HEK293 (cell line): ENCODE results near the gene MTHFD1L.

Experiments used
- CTCF ChIP-seq: fragments of 450-650 bp; formaldehyde crosslinking; IDR thresholded peaks from 2 replicates; pipeline ENCODE4 v1.5.1; 2016; ENCODE audit warnings: missing biosample characterization, missing genetic modification characterization
- ELK4 ChIP-seq: IDR thresholded peaks from 2 replicates; pipeline ENCODE4 v1.6.1; 2011; ENCODE audit warnings: mild to moderate bottlenecking, low read depth, low read length, borderline replicate concordance
- KLF16 ChIP-seq: fragments of 450-650 bp; formaldehyde crosslinking; IDR thresholded peaks from 2 replicates; pipeline ENCODE4 v1.5.1; 2017; ENCODE audit warnings: missing biosample characterization, missing genetic modification characterization
- KLF8 ChIP-seq: fragments of 450-650 bp; formaldehyde crosslinking; IDR thresholded peaks from 2 replicates; pipeline ENCODE4 v1.5.1; 2016; ENCODE audit warnings: missing biosample characterization, missing genetic modification characterization
- ZNF514 ChIP-seq: fragments of 450-650 bp; formaldehyde crosslinking; IDR thresholded peaks from 2 replicates; pipeline ENCODE4 v1.5.1; 2016; ENCODE audit warnings: missing biosample characterization, missing genetic modification characterization
- ZNF585B ChIP-seq: fragments of 450-650 bp; formaldehyde crosslinking; IDR thresholded peaks from 2 replicates; pipeline ENCODE4 v1.5.1; 2016; ENCODE audit warnings: missing biosample characterization, missing genetic modification characterization
- ZNF629 ChIP-seq: fragments of 450-650 bp; formaldehyde crosslinking; IDR thresholded peaks from 2 replicates; pipeline ENCODE4 v1.5.1; 2017; ENCODE audit warnings: missing biosample characterization, missing genetic modification characterization

GRCh38 chr6:151092591-151092990 lies 227.1 kb downstream of the MTHFD1L start:
- no peak for TF ChIP-seq CTCF (tag by site-specific recombination)
- no peak for TF ChIP-seq ZNF514
- TF ChIP-seq ZNF629 (tag by site-specific recombination) = no peak
- no peak for TF ChIP-seq ELK4
- no peak for TF ChIP-seq KLF16 (tag by site-specific recombination)
- no peak for TF ChIP-seq KLF8 (tag by site-specific recombination)
- TF ChIP-seq ZNF585B (tag by site-specific recombination) = no peak
